Fibroblast of the aortic adventitia (primary cell): ENCODE measurements around the gene KASH5. TPM values are rescaled to one million over a fixed set of nuclear protein-coding genes. Genes with fewer than 3 reads are reported as not detected.
"Not testable (repeated sequence)": the region's sequence is repeated elsewhere in the genome, so short reads cannot be mapped to it uniquely, and the experiment has no call there.

Experiments used
- DNase-seq: peaks from one replicate; pipeline ENCODE4 v3.0.0-alpha.2; 2010; ENCODE audit warnings: low read depth
- H3K4me3 ChIP-seq: 2 replicates; pipeline ENCODE4 v1.5.1; 2011; ENCODE audit warnings: low read depth, mild to moderate bottlenecking, control low read depth, low read length, moderate library complexity
- CTCF ChIP-seq: IDR thresholded peaks from 2 replicates; pipeline ENCODE4 v1.5.1; 2011; ENCODE audit warnings: mild to moderate bottlenecking, low read length, control low read depth, inconsistent platforms; ENCODE audit not compliant: insufficient read depth
- total RNA-seq: library from RNA; depleted of rRNA; stranded (reverse); fragments of >200 nt; gene quantifications from 2 replicates; pipeline ENCODE4 v1.2.3, GENCODE V29; 2012; ENCODE audit warnings: low replicate concordance

The KASH5 gene
- total RNA-seq, 1 donor: not detected

GRCh38 chr19:49456326-49456725 is 68.3 kb downstream of the KASH5 start:
- TF ChIP-seq CTCF: no peak
- H3K4me3 ChIP-seq: no peak overlapping the region
- no peak for DNase-seq

GRCh38 chr19:49458567-49458903 is 70.5 kb downstream of the KASH5 start:
- no peak for TF ChIP-seq CTCF
- no peak overlapping the region for H3K4me3 ChIP-seq
- DNase-seq: no peak

- no peak for TF ChIP-seq CTCF
- DNase-seq: no peak
Measured at GRCh38 chr19:49459388-49459787, 71.3 kb downstream of the KASH5 start.

GRCh38 chr19:49461130-49461529 is 73.1 kb downstream of the KASH5 start:
- DNase-seq, H3K4me3 ChIP-seq: not testable (repeated sequence)

More at GRCh38 chr19:49459388-49459787, 71.3 kb downstream of the KASH5 start:
- no peak overlapping the region for H3K4me3 ChIP-seq

GRCh38 chr19:49461656-49462055 is 73.6 kb downstream of the KASH5 start:
- TF ChIP-seq CTCF: no peak
- H3K4me3 ChIP-seq: no peak overlapping the region
- no peak for DNase-seq

- H3K4me3 ChIP-seq: no peak overlapping the region
- TF ChIP-seq CTCF: no peak
- DNase-seq: no peak
Measured at GRCh38 chr19:49462492-49462891, 74.4 kb downstream of the KASH5 start.

- no peak for DNase-seq
- TF ChIP-seq CTCF: no peak
Measured at GRCh38 chr19:49463960-49464740, 76.1 kb downstream of the KASH5 start.

More at GRCh38 chr19:49463960-49464740, 76.1 kb downstream of the KASH5 start:
- H3K4me3 ChIP-seq: no peak overlapping the region
